BE2C (cell line): Measurements from ENCODE around the gene CCL25.
"Not testable (repeated sequence)": the region's sequence is repeated elsewhere in the genome, so short reads cannot be mapped to it uniquely, and the experiment has no call there.

Experiments used
- DNase-seq: peaks from one replicate; pipeline ENCODE4 v3.0.0-alpha.2; 2020
- H3K27me3 ChIP-seq: fragments of 250-450 bp; sonication (Bioruptor Pico); 2 replicates; pipeline ENCODE4 v1.5.1; 2020; ENCODE audit warnings: mild to moderate bottlenecking
- H3K36me3 ChIP-seq: fragments of 250-450 bp; sonication (Bioruptor Pico); 2 replicates; pipeline ENCODE4 v1.5.1; 2020; ENCODE audit warnings: mild to moderate bottlenecking
- H3K4me1 ChIP-seq: fragments of 250-450 bp; sonication (Bioruptor Pico); 2 replicates; pipeline ENCODE4 v1.5.1; 2020
- H3K4me3 ChIP-seq: 2 replicates; pipeline ENCODE4 v1.5.1; 2011; ENCODE audit warnings: low read depth, low read length
- H3K9me3 ChIP-seq: fragments of 250-450 bp; sonication (Bioruptor Pico); 2 replicates; pipeline ENCODE4 v1.5.1; 2020
- TF ChIP-seq, protein P1 (sequence below): IDR thresholded peaks from 2 replicates; pipeline ENCODE4 v1.5.1; 2012; ENCODE audit warnings: mild to moderate bottlenecking, low read depth, low read length

The CCL25 gene

GRCh38 chr19:8020681-8021080, 31.9 kb upstream of the CCL25 start:
- no peaks in the 10 kb centered on the region for H3K27me3 ChIP-seq
- H3K9me3 ChIP-seq: no peaks in the 10 kb centered on the region
- TF ChIP-seq, protein P1, sequence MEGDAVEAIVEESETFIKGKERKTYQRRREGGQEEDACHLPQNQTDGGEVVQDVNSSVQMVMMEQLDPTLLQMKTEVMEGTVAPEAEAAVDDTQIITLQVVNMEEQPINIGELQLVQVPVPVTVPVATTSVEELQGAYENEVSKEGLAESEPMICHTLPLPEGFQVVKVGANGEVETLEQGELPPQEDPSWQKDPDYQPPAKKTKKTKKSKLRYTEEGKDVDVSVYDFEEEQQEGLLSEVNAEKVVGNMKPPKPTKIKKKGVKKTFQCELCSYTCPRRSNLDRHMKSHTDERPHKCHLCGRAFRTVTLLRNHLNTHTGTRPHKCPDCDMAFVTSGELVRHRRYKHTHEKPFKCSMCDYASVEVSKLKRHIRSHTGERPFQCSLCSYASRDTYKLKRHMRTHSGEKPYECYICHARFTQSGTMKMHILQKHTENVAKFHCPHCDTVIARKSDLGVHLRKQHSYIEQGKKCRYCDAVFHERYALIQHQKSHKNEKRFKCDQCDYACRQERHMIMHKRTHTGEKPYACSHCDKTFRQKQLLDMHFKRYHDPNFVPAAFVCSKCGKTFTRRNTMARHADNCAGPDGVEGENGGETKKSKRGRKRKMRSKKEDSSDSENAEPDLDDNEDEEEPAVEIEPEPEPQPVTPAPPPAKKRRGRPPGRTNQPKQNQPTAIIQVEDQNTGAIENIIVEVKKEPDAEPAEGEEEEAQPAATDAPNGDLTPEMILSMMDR: no peak
- no peaks in the 10 kb centered on the region for H3K36me3 ChIP-seq
- H3K4me3 ChIP-seq: no peak overlapping the region
- no peak for DNase-seq
- H3K4me1 ChIP-seq: no peaks in the 10 kb centered on the region

DNA sequence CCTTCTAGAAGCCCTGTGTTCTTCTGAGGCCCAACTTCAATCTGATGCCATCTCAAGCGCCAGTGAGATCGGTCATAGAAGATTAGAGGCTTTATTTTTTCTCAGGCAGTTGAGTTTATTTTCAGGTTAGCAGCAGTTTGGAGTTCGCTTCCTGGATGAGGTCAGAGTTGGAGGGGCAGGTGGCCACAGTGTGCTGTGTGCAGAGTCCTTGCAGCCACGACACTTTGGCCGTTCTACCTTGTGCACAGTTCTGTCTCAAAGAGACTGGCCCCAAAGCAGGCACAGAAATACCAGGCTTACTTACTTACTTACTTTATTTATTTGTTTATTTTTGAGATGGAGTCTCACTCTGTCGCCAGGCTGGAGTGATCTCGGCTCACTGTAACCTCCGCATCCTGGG, 31.2 kb upstream of the CCL25 start:
- Histone ChIP-seq H3K9me3 (no peaks in the 10 kb centered on the region), H3K4me3 (no peak overlapping the region), H3K36me3 (no peaks in the 10 kb centered on the region), H3K27me3 (no peaks in the 10 kb centered on the region), H3K4me1 (no peaks in the 10 kb centered on the region)
- DNase-seq: no peak
- TF ChIP-seq, protein P1: no peak

- TF ChIP-seq, protein P1: no peak
- Histone ChIP-seq H3K36me3 (no peaks in the 10 kb centered on the region), H3K9me3 (no peaks in the 10 kb centered on the region), H3K4me3 (no peak overlapping the region), H3K27me3 (no peaks in the 10 kb centered on the region), H3K4me1 (no peaks in the 10 kb centered on the region)
- no peak for DNase-seq
Observed at GRCh38 chr19:8022275-8022674, 30.3 kb upstream of the CCL25 start.

GRCh38 chr19:8023371-8023770, 29.2 kb upstream of the CCL25 start:
- Histone ChIP-seq H3K9me3 (no peaks in the 10 kb centered on the region), H3K4me3 (no peak overlapping the region), H3K27me3 (no peaks in the 10 kb centered on the region), H3K4me1 (no peaks in the 10 kb centered on the region), H3K36me3 (no peaks in the 10 kb centered on the region)
- no peak for DNase-seq
- TF ChIP-seq, protein P1: no peak

DNA sequence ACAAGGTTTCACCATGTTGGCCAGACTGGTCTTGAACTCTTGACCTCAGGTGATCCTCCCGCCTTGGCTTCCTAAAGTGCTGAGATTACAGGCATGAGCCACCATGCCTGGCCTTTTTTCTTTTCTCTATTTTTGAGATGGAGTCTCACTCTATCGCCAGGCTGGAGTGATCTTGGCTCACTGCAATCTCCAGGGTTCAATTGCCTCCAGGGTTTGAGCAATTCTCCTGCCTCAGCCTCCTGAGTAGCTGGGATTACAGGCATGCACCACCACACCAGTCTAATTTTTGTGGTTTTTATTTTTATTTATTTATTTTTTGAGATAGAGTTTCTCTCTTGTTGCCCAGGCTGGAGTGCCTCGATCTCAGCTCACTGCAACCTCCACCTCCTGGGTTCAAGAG, 28.3 kb upstream of the CCL25 start:
- H3K4me3 ChIP-seq, H3K4me1 ChIP-seq, H3K36me3 ChIP-seq, H3K27me3 ChIP-seq, DNase-seq, H3K9me3 ChIP-seq: not testable (repeated sequence)

- Histone ChIP-seq H3K9me3 (no peaks in the 10 kb centered on the region), H3K4me3 (no peak overlapping the region), H3K36me3 (no peaks in the 10 kb centered on the region), H3K4me1 (no peaks in the 10 kb centered on the region), H3K27me3 (no peaks in the 10 kb centered on the region)
- TF ChIP-seq, protein P1: no peak
- DNase-seq: no peak
Observed at GRCh38 chr19:8025316-8025715, 27.2 kb upstream of the CCL25 start.

GRCh38 chr19:8028951-8029491, 23.5 kb upstream of the CCL25 start:
- DNase-seq: no peak
- no peaks in the 10 kb centered on the region for H3K4me1 ChIP-seq
- 0 out of 2 replicates have a peak, but pooled peaks cover 3% of the 10 kb centered on the region for H3K27me3 ChIP-seq
- no peaks in the 10 kb centered on the region for H3K9me3 ChIP-seq
- H3K36me3 ChIP-seq: no peaks in the 10 kb centered on the region
- H3K4me3 ChIP-seq: no peak overlapping the region
- TF ChIP-seq, protein P1: no peak
